Measurements from ENCODE around the gene SLC30A7. TPM values are rescaled to one million over a fixed set of nuclear protein-coding genes. Genes with fewer than 3 reads are reported as not detected.

The SLC30A7 gene
- total and polyA plus RNA-seq, 2 of the 13 experiments (the other 11 are each of a cell fraction or from before 2014, with no cell fraction given) = 8.3 to 40.8 TPM

- ATAC-seq (no peak), DNase-seq (ENCODE audit: low spot score) (no peak), FAIRE-seq (no peak)
- H3K9me3 ChIP-seq (ENCODE audit: low read length) = no peaks in the 10 kb centered on the region
- H3K4me1 ChIP-seq (ENCODE audit: insufficient read depth, low read length) = peaks cover 16% of the 10 kb centered on the region
- H3K27me3 ChIP-seq (ENCODE audit: control insufficient read depth in 1 of 2, insufficient read depth in 2 of 2, low read length in 2 of 2) = no peaks in the 10 kb centered on the region
- in situ Hi-C loops (cut with HindIII; ENCODE audit: extremely low pct_ligation_motif_present, low pct_unique_long_range_greater_than_20kb) = no loop called here
- no TSS peak for BruUV-seq (replicated peaks)
- intact Hi-C loops (cut with micrococcal nuclease; ENCODE audit: unreplicated experiment) = no loop called here
- no peaks in the 10 kb centered on the region for H3K79me2 ChIP-seq (ENCODE audit: insufficient read depth, low read length)
- no peak overlapping the region for H3K4me3 ChIP-seq (replicated peaks in 1 of 3; ENCODE audit: insufficient read depth in 1 of 3, low read depth in 2 of 3, low read length in 3 of 3)
- peaks cover 0 to 7% of the 10 kb centered on the region in 2 experiments; a peak in 3 of 5 replicates for H3K36me3 ChIP-seq (replicated peaks in 1 of 2; ENCODE audit: control insufficient read depth in 1 of 2, insufficient read depth in 2 of 2, low read length in 2 of 2)
- CTCF ChIA-PET (ENCODE audit: low intra/inter-chr PET ratio, low total read pairs) = no interaction called here
- no peak overlapping the region for H3K4me2 ChIP-seq (ENCODE audit: low read depth, low read length)
- H3K27ac ChIP-seq (ENCODE audit: extremely low read length, insufficient read depth, low read length) = no peak overlapping the region
- no peak overlapping the region for H3K9ac ChIP-seq (ENCODE audit: insufficient read depth, low read depth, low read length)
- no peak overlapping the region for H2AFZ ChIP-seq (ENCODE audit: low read length)
- POLR2A ChIA-PET = interaction anchor here (1.0 kb wide), 1 partner anchor 15 kb away, joined by 4 read pairs; the partner anchor contains the start of gene EXTL2
- H4K20me1 ChIP-seq (ENCODE audit: insufficient read depth, low read length) = no peaks in the 10 kb centered on the region
- TF ChIP-seq KAT2B (IDR thresholded peaks at IDR 0.05; ENCODE audit: borderline replicate concordance, low read depth, low read length) (no peak), IRF2 (CRISPR knock-in tag; IDR thresholded peaks at IDR 0.05) (no peak), STAG1 (CRISPR knock-in tag; IDR thresholded peaks at IDR 0.05) (no peak), ZNF557 (CRISPR knock-in tag; IDR thresholded peaks at IDR 0.05) (no peak), MLXIP (CRISPR knock-in tag; IDR thresholded peaks at IDR 0.05; ENCODE audit: borderline replicate concordance) (no peak), ZNF317 (CRISPR knock-in tag; IDR thresholded peaks at IDR 0.05) (no peak), ASH2L (IDR thresholded peaks at IDR 0.05; ENCODE audit: insufficient read length, low read depth, low read length) (no peak), ZHX2 (IDR thresholded peaks at IDR 0.05; ENCODE audit: low read depth) (no peak), ZHX2 (CRISPR knock-in tag; IDR thresholded peaks at IDR 0.05; ENCODE audit: borderline replicate concordance) (no peak), ZFP37 (CRISPR knock-in tag; IDR thresholded peaks at IDR 0.05; ENCODE audit: borderline replicate concordance) (no peak), ETV6 (CRISPR knock-in tag; conservative IDR thresholded peaks at IDR 0.05) (no peak), ZNF143 (CRISPR knock-in tag; IDR thresholded peaks at IDR 0.05) (no peak), ZNF543 (CRISPR knock-in tag; IDR thresholded peaks at IDR 0.05) (no peak), HBP1 (CRISPR knock-in tag; IDR thresholded peaks at IDR 0.05; ENCODE audit: low read depth) (no peak), ZNF12 (CRISPR knock-in tag; IDR thresholded peaks at IDR 0.05) (no peak), REXO4 (CRISPR knock-in tag; IDR thresholded peaks at IDR 0.05; ENCODE audit: borderline replicate concordance) (no peak), JUND (CRISPR knock-in tag; IDR thresholded peaks at IDR 0.05) (no peak)
These were observed 16.5 kb upstream of the SLC30A7 start for GRCh38 chr1:100879422-100879821.
